Retina (tissue), 1 donor: Measurements from ENCODE around the gene SCAMP5.

Source experiments
- DNase-seq: peaks from one replicate; pipeline ENCODE4 v3.0.0-alpha.2; 2016

SCAMP5 gene

DNA sequence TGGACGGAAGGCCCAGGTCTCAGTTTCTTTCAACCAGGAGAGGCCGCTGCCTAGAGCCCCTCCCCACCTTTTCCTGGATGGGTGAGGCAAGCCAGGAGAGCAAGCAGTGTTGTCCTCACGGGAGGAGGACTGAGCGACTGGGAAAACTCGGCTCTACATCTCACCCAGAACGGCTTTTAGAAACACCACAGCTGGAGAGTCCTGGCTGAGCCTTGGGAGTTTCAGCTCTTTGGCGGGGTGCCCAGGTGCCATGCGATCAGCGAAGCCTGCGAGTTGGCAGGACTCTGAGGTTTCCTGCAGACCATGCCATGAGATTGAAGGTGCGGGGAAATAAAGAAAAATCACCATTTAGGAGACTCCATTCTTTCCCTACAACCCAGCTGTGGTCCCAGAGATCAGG is 54.0 kb downstream of the SCAMP5 start:
- no peak for DNase-seq

DNA sequence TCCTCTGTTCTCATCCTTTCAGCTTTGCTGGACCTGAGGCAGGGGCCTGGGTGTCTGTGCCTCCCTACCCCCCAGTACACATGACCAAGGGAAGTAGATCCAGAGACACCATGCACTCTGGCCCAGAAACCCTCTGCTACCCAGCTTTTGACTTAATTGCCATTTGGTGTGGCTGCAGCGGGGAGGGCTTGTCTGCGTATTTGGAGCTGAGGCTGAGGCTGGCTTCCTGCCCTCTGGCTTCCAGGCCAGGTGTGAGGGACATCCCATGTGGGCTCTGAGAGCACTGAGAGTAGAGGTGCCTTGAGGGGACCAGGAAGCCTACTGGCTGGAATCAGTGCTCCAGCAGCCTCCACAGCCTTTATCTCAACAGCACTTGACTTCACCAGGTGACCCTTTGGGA is 54.9 kb downstream of the SCAMP5 start:
- DNase-seq = no peak

DNA sequence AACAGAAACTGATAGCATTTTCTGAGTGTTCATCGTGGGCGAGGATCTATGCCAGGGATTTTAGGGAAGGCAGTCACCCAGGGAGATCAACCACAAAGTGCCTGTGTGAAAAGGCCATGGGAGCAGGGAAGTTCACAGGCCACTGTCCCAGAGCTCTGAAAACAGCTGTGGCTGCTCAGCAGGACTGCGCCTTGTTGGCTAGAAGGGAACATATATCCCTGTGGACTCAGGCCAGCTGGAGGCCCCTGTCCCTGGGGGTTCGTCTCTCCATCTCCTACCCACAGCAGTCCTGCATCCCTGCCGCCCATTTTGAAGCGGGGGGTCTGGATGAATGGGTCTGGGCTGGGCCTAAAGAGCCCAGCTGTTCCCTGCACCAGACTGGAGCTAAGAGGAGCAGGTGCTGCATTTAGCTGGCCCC is 55.8 kb downstream of the SCAMP5 start:
- DNase-seq = peak; percentile 32

DNA sequence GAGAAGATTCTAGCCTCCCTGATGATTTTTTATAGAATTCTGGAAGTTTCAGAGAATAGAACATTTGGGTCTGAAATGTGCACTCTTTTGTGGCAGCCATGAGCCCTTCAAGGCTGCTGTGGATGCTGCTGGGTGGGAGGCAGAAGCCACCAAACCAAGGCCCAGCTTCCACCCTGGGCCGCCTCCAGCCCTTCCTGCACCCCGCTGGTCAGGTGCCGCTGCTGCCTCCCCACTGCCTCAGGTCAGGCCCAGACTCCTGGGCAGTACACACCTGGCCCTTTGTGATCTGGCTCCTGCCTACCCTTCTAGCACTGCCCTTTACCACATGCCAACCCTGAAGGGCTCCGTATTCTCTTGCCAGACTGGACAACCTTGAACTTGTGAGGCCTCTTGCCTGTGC is 56.3 kb downstream of the SCAMP5 start:
- DNase-seq = no peak

DNA sequence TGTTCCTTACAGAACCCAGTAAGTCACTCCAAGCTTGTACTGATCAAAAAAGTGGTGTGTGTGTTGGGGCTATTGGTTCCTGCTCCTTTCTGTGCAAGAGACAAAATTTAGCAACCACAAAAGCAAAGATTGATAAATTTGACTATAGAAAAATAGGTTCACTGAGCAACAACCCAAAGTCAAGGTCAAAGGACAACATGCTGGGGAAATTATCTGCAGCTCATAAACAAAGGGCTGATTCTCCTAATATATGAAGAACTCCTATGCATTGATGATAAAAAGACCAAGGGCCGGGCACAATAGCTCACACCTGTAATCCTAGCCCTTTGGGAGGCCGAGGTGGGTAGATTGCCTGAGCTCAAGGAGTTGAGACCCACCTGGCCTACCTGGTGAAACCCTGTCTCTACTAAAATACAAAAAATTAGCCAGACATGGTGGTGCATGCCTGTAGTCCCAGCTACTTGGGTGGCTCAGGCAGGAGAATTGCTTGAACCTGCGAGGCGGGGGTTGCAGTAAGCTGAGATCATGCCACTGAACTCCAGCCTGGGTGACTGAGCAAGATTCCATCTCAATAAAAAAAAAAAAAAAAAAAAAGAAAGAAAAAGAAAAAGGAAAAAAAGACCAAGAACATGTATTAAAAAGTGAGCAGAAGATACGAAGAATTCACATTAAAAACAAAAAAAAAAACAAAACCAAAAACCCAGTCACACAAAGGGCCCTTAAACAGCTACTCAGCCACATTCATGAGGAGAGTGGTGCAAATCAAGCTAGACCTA is 57.8 kb downstream of the SCAMP5 start:
- no peak for DNase-seq

DNA sequence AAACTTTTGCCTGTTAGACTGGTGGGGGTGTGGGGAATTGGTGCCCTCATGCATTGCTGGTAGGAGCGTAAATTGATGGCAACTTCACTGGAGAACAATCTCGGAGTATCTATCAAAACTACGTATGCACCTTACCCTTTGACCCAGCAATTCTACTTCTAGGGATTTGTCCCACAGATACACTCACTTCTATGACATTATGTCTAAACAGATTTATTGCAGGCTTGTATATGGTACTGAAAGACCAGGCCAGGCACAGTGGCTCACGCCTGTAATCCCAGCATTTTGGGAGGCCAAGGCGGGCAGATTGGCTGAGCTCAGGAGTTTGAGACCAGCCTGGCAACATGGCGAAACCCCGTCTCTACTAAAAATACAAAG is 58.4 kb downstream of the SCAMP5 start:
- no peak for DNase-seq

DNA sequence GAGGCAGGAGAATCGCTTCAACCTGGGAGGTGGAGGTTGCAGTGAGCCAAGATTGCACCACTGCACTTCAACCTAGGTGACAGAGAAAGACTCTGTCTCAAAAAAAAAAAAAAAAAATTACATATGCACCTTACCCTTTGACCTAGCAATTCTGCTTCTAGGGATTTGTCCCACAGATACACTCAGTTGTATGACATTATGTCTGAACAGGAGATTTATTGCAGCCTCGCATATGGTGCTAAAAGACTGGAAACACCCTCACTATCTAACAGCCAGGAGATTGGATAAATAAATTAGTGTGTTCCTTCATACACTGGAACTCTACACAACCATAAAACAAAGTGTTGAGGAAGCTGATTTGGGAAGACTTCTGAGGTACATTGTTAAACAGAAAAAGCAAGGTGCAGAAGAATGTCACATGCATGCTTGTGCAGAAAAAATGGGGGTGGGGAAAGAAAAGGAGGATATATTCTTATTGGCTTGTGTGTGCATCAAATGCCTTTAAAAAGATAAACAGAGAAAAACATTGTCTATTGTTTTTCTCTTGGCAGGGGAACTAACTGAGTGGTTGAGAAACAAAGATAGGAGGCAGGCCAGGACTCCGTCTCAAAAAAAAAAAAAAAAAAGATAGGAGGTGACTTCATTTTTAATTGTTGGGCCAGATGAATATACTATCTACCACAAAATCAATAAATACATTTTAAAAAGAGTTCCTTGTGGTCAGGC is 59.0 kb downstream of the SCAMP5 start:
- no peak for DNase-seq

DNA sequence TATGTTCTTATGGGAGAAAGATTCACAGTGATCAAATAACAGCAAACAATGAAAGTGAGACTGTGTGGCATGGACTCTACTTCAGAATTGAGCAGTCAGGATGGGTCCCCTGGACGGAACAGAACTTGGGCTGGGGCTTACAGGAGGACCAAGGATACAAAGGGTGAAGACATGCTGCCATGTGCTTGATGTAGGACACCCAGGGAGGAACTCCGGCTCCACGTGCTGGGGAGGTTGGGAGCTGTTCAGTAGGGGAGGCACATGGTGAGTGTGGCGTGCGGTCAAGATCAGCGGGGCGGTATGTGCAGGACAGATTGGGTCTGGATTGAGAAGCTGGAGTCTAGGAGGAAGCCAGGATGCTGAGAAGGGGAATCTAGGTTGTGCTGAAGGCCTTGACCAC is 60.7 kb downstream of the SCAMP5 start:
- no peak for DNase-seq

DNA sequence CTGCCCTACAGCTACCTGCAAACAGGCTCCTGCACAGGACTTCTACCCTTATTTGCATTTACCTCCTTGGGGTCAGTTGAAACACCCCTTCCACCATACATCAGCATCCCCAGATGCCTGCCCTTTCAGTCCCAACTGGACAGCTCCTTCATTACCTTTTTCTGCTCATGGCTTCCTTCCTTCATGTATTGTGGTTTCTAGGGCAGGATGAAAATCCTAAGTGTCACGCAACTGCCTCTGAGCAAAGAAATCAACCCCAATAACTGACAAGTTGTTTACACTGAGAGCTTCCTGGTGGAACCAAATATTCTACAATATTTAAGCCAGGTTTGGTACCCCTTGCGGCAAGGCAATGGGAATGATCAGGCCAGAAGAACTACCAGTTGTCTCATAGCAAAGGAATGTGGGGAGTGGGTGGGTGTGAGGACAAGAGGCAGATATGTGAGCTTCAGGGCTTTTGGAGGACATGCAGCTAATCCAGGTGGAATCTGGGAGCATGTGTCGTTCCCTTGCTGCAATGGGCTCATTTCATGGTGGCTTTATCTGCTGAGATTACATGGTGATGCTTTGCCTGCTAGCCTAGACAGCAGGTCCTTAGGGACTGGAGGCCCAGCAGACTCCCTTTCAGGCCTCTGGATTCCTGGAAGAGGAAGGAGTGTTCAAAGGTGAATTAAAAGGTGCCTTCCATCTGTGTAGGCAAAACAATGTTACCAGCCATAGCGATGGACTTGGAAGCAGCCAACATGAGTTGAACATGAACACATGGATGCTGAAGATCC is 63.0 kb downstream of the SCAMP5 start:
- no peak for DNase-seq

DNA sequence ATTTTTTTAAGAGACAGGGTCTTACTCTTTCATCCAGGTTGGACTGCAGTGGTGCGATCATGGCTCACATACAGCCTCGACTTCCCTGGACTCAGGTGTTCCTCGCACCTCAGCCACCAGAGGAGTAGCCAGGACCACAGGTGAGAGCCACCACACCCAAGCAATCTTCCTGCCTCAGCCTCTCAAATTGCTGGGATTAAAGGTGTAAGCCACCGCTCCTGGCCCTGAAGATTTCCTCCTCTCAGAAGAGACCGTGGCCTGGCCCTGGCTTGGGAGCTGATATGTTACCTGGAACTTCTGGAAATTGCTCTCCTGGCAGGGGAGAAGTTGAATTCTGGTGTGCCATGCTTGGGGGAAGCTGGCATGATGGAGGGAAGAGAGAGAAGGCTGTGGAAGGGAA is 64.2 kb downstream of the SCAMP5 start:
- no peak for DNase-seq

DNA sequence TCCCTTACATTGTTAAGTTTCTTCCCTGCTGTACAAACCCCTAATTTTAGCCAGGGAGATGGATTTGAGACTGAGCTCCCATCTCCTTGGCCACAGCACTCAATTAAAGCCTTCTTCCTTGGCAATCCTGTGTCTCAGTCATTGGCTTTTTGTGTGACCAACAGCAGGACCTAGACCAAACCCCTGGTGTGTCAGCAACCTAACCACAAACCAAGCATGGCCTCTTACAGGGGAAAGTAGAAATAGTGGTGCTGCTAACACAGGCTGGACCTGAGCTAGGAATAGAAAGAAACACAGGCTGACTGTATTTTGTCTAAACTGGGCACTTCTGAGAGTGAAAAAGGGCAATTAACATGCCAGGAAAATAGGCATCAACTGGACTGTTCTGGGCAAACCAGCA is 65.9 kb downstream of the SCAMP5 start:
- DNase-seq = no peak

DNA sequence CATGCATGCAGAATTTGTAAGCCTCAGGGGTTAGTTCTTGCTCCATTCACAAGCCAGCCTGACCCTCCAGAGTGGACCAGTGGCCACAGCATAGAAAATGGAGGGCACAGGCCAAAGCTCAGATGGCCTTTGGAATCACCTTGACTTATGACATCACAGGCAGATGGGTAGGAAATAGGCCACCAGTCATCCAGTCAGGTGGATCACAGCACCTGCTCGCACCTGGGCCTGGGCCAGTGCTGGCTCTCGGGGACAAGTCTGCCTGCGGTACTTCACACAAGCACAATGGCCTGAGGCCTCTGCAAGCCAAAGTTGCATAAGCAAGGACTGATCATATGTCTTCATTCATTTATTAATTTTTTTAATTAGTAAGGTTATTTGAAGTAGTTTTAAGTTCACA is 67.3 kb downstream of the SCAMP5 start:
- DNase-seq = no peak

DNA sequence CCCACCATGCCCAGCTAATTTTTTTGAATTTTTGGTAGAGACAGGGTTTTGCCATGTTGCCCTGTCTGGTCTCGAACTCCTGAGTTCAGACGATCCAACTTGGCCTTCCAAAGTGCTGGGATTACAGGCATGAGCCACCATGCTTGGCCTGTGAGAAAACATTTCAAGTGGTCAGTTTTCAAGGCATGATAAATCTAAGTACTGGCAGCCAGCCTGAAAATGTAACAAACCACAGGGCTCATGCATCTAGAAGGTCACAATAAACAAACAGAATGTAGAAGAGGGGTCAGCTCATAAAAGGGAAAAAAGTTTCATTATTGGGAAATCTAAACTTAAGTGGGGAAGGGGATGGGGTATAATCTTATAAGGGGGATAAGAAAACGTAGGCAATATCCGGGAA is 68.0 kb downstream of the SCAMP5 start:
- DNase-seq = no peak

DNA sequence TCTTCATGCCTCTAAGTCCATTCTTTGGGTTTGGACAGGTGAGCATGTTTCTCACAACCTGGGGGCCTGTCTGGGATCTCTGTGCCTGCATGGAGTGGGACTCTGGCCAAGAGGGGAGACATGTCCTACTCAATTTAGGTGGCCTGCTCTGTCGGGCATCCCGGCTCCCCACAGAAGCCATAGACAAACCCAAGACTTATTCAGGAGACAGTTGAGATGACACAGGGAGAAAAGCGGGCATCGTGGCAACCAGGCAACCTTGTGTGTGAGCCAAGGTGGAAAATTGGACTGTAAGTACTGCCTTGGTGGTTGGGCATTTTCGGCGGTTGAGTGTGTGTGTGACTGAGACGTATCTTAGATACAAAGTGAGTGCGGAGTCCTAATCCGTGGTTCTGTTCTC is 68.5 kb downstream of the SCAMP5 start:
- DNase-seq = no peak

DNA sequence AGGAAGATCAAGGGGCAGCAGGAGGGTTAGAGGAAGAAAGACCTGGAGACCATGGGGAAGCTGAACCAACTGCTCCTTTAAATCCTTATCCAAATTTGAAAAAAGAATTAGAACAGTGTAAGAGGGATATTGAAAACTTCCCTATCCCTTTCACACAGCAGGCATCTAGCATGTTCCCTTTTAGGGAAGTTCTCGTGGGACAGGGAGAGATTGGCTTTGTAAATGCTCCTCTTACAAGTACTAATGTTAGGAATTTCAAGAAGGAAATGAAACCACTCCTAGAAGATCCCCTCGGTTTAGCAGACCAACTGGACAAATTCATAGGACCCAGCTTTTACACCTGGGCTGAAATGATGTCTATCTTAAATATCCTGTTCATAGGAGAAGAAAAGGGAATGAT is 69.5 kb downstream of the SCAMP5 start:
- no peak for DNase-seq

DNA sequence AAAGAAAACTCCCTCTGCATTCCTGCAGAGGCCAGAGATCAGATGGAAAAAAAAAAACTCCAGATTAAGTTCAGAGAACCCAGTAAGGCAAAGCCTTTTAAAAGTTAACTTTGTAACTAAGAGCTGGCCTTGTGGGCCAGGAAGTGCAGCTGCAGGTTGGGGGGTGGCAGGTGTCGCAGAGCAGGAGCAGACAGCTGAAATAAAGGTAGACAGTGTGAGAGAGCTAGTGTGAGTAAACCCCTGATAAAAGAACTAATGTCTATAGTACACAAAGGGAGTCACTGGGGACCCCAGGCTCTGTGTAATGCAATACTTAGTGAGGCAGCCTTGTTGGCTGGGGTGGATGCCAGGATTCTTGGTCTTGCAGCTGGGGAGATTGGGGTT is 70.1 kb downstream of the SCAMP5 start:
- no peak for DNase-seq

DNA sequence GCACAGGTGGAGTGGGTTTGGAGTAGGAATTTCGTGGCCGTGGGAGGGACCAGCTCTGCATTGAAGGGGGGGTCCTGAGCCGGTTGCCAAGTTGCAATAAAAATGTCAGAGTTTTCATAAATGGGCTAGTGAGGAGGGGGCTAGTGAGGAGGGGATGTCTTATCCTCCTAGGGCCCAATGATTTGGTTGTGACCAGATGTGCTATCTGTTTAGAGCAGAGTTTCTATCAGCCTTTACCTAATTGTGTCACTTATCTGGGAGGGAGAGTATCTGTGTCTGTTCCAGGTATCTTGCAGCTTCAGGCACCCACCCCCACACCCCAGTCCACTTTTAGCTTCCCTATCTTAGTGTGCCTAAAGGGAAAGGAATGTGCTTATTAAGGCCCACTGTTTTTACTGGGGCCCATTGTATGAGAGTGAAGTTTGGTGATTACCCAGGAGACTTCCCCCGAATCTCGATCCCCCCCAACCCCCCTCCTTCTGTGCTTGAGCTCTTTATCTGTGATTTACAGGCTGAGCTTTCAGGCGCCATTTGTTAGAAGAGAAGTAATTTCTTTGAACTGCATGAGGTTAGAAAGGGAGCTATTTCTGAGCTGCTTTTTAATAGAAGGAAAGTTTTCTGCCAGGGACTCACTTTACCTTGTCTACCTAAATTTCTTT is 70.6 kb downstream of the SCAMP5 start:
- DNase-seq = no peak

DNA sequence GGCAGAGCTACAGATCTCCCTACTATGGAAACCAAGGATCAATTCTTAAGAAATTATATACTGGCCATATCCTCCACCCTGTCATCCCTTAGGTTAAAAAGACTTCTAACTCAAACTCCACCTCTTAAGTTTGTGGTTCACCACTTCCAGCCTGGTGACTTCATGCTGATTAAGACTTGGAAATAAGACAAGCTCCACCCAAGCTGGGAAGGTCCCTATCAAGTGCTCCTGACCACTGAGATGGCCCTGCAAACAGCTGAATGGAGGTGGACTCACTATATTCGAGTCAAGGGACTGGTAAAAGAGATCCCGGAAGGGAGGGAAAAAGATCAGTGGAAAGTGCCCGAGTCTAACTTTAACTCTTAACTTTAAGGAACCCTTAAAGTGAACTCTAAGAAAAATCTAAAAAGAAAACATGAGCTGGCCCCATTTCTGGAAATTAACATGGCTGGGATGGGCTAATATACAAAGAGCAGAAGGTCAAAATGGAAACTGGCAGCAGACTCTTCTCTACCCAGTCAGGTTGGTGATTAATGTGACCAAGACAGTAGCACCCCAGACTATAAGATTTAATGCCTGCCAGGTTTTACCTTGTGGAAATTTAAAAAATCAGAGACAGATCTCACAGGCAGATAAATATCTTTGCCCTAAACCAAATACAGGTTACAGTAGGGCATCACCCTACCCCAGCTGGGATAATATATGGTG is 71.9 kb downstream of the SCAMP5 start:
- no peak for DNase-seq

DNA sequence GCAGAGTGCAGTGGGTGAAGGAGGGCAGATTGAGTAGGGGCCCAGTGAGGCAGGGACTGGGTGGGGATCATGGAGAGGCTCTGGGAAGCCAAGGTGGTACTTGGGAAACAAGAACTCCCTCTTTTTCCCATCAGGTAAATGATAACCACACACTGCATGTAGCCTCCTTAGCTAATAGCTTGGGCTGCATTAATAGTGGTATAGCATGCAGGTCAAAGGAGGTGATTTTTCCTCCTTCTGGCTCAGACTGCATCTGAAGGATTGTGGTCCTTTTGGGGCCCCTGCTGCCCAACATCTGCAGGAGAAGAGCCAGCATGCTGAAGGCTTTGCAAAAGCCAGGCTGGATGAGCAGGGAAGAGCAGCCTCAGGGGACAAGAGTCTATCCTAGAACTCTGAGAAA is 73.4 kb downstream of the SCAMP5 start:
- DNase-seq = no peak

DNA sequence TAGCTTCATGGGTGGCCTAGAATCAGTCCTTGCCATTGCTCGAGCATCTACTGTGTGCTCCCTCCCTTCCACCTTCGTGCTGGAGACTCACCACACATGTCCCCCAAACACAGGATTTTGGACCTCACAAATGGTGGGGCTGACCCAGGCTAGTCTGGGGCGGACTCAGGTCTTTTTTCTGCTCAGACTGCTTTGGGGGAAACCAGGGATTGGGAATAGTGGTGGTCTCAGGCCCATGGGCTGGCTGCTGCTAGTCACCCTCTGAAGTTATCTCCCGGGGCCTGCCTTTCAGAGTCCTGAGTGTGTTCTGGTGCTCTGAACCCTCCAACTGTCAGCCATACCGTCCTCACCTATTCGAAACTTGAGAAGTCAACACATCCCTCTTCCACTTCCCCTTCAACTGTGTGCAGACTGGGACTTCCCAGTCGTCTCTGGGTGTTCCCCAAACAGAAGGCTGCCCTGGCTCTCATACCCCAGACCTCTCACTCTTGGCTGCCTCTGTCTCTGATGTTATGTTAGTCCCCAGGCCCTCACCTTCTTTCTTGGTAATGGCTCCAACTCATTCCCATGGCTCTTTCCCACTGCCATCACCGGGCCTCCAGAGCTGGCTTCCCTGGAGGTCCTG is 74.0 kb downstream of the SCAMP5 start:
- DNase-seq = no peak

DNA sequence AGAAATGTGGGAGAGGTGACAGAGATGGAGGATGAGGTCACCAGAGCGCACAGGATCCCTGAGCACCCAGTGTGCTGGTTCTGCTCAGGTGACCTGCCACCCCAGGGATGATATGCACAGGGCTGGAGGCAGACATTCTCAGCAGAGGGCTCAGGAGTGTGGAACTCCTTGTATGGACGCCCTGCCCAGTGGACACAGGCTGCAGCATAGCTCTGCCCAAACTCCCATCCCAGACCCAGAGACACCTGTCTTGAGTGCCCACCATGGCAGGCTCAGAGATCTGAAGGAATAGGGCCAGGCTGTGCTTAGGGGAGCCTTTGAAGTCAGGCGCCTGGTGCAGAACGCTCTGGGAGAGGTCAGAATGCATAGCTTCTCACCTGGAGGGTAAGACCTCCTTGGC is 75.3 kb downstream of the SCAMP5 start:
- DNase-seq = no peak
